Measurements from ENCODE around the gene KRT75. TPM values are rescaled to one million over a fixed set of nuclear protein-coding genes. Genes with fewer than 3 reads are reported as not detected.

KRT75 gene
- total and polyA plus RNA-seq, 2 experiments from 2014 or later, result not detected

- 49 to 54% methylated on average over 6 of the region's 6 CpGs for WGBS, 2 experiments (ENCODE audit: low coverage in 1 of 2, low lambda C conversion rate in 2 of 2, missing lambda C conversion rate in 2 of 2)
- no peaks in the 10 kb centered on the region for H4K20me1 ChIP-seq (ENCODE audit: insufficient read depth)
- H3K27ac ChIP-seq, result no peak overlapping the region
- H3K27me3 ChIP-seq (replicated peaks; ENCODE audit: insufficient read depth), result peaks cover 32% of the 10 kb centered on the region
- H3K9ac ChIP-seq, result no peak overlapping the region
- no peak for TF ChIP-seq EZH2phosphoT487 (IDR thresholded peaks at IDR 0.05; ENCODE audit: insufficient read depth, low read depth)
- no peak for TF ChIP-seq EZH2 (IDR thresholded peaks at IDR 0.05; ENCODE audit: insufficient read depth, poor library complexity, severe bottlenecking)
- DNase-seq, result no peak
- no peak overlapping the region for H3K4me2 ChIP-seq (ENCODE audit: unreplicated experiment)
- H3F3A ChIP-seq (ENCODE audit: insufficient read depth), result peaks cover 5% of the 10 kb centered on the region; the same call in 1 of the 2 replicates
- no peaks in the 10 kb centered on the region for H3K79me2 ChIP-seq (ENCODE audit: insufficient read depth)
- H3K9me2 ChIP-seq (ENCODE audit: insufficient read depth), result no peaks in the 10 kb centered on the region
- H2AFZ ChIP-seq, result no peak overlapping the region
- in situ Hi-C loops (cut with MboI), result no loop called here
- no peaks in the 10 kb centered on the region; the same call in 1 of the 2 replicates for H3K4me1 ChIP-seq (ENCODE audit: insufficient read depth)
- H3K36me3 ChIP-seq (ENCODE audit: low read depth), result no peaks in the 10 kb centered on the region
- H3K9me3 ChIP-seq (ENCODE audit: low read depth), result no peaks in the 10 kb centered on the region
- no peak overlapping the region for H3K4me3 ChIP-seq
These were observed 1.5 kb downstream of the KRT75 start for GRCh38 chr12:52432559-52433207.

DNA sequence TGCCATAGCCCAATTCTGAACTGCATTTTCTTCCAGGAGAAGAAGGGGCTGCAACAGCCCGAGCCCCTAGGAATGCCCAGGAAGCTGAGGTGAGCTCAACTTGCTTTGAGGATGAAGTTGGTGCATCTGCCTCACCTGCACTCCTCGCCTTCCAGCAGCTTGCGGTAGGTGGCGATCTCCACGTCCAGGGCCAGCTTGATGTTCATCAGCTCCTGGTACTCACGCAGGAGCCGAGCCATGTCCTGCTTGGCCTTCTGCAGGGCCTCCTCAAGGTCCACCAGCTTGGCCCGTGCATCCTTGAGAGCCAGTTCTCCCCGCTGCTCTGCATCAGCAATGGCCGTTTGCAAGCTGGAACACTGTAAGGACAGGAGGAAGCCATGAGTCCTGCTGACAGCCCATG lies 6.0 kb downstream of the KRT75 start:
- no peaks in the 10 kb centered on the region for H3K9me3 ChIP-seq (ENCODE audit: low read depth)
- H3K4me3 ChIP-seq, result no peak overlapping the region
- H4K20me1 ChIP-seq (ENCODE audit: insufficient read depth), result no peaks in the 10 kb centered on the region
- no peaks in the 10 kb centered on the region for H3K4me1 ChIP-seq (ENCODE audit: insufficient read depth)
- TF ChIP-seq EZH2 (IDR thresholded peaks at IDR 0.05; ENCODE audit: insufficient read depth, poor library complexity, severe bottlenecking) (no peak), EZH2phosphoT487 (IDR thresholded peaks at IDR 0.05; ENCODE audit: insufficient read depth, low read depth) (no peak)
- H3K79me2 ChIP-seq (ENCODE audit: insufficient read depth), result no peaks in the 10 kb centered on the region
- no peak overlapping the region for H2AFZ ChIP-seq
- DNase-seq, result no peak
- 82 to 84% methylated on average over 10 of the region's 10 CpGs for WGBS, 2 experiments (ENCODE audit: low coverage in 1 of 2, low lambda C conversion rate in 2 of 2, missing lambda C conversion rate in 2 of 2)
- H3K27ac ChIP-seq, result no peak overlapping the region
- no peaks in the 10 kb centered on the region for H3K9me2 ChIP-seq (ENCODE audit: insufficient read depth)
- in situ Hi-C loops (cut with MboI), result no loop called here
- no peak overlapping the region for H3K4me2 ChIP-seq (ENCODE audit: unreplicated experiment)
- no peak overlapping the region for H3K9ac ChIP-seq
- H3F3A ChIP-seq (ENCODE audit: insufficient read depth), result no peaks in the 10 kb centered on the region
- no peaks in the 10 kb centered on the region for H3K36me3 ChIP-seq (ENCODE audit: low read depth)
- H3K27me3 ChIP-seq (replicated peaks; ENCODE audit: insufficient read depth), result peaks cover 36% of the 10 kb centered on the region

DNA sequence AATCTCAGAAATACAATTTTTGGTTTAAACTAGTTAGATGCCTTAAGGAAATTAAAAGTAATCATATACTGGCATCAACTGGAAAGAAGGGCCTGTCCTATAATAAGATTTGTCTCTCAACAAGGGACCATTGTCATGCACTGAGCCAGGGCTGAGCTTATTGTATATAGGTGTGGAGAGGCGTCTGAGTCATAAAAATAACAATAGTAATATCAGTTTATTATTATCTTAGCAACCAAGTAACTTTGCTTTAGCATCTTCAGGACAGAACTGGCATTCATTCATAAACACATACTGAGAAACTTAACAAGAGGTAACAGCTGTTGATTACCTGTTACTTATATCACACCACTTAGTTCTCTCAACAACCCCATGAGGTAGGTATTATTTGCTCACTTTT lies 7.1 kb downstream of the KRT75 start:
- in situ Hi-C loops (cut with MboI), result no loop called here
- H3K9ac ChIP-seq, result no peak overlapping the region

DNA sequence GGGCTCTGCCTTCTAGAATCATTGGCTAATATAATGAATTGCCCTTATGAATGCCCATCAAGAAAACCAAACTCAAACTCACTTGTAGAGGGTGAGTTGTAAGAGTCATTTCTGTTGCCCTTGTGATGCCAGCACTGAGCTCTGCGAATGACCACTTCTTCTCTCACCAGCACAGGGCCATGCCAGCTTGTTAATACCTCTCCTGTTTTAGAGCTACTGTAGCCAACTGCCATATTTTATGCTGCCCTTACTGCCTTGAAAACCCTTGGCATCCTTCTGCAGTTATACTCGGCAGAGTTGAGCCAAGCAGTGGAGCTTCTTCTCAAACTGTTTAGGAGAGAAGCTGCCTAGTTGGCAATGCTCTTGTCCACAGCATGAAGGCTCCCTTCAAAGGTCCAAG lies 8.1 kb downstream of the KRT75 start:
- in situ Hi-C loops (cut with MboI), result no loop called here
- TF ChIP-seq EZH2phosphoT487 (IDR thresholded peaks at IDR 0.05; ENCODE audit: insufficient read depth, low read depth) (no peak), EZH2 (IDR thresholded peaks at IDR 0.05; ENCODE audit: insufficient read depth, poor library complexity, severe bottlenecking) (no peak)
- Histone ChIP-seq H3K4me3 (no peak overlapping the region), H3K4me2 (ENCODE audit: unreplicated experiment) (no peak overlapping the region), H3K79me2 (ENCODE audit: insufficient read depth) (no peaks in the 10 kb centered on the region), H3F3A (ENCODE audit: insufficient read depth) (no peaks in the 10 kb centered on the region), H3K9me2 (ENCODE audit: insufficient read depth) (no peaks in the 10 kb centered on the region), H3K9ac (no peak overlapping the region), H2AFZ (no peak overlapping the region), H3K36me3 (ENCODE audit: low read depth) (no peaks in the 10 kb centered on the region), H3K4me1 (ENCODE audit: insufficient read depth) (no peaks in the 10 kb centered on the region), H3K27me3 (replicated peaks; ENCODE audit: insufficient read depth) (peaks cover 27% of the 10 kb centered on the region), H4K20me1 (ENCODE audit: insufficient read depth) (no peaks in the 10 kb centered on the region), H3K27ac (no peak overlapping the region), H3K9me3 (ENCODE audit: low read depth) (no peaks in the 10 kb centered on the region)
- DNase-seq, result no peak
- 70 to 73% methylated on average over 2 of the region's 2 CpGs for WGBS, 2 experiments (ENCODE audit: low coverage in 1 of 2, low lambda C conversion rate in 2 of 2, missing lambda C conversion rate in 2 of 2)

More for the DNA sequence above, 7.1 kb downstream of the KRT75 start:
- no peaks in the 10 kb centered on the region for H3K4me1 ChIP-seq (ENCODE audit: insufficient read depth)
- TF ChIP-seq EZH2phosphoT487 (IDR thresholded peaks at IDR 0.05; ENCODE audit: insufficient read depth, low read depth) (no peak), EZH2 (IDR thresholded peaks at IDR 0.05; ENCODE audit: insufficient read depth, poor library complexity, severe bottlenecking) (no peak)
- no peak overlapping the region for H2AFZ ChIP-seq
- H3K4me3 ChIP-seq, result no peak overlapping the region
- H4K20me1 ChIP-seq (ENCODE audit: insufficient read depth), result no peaks in the 10 kb centered on the region
- no peak overlapping the region for H3K4me2 ChIP-seq (ENCODE audit: unreplicated experiment)
- peaks cover 33% of the 10 kb centered on the region for H3K27me3 ChIP-seq (replicated peaks; ENCODE audit: insufficient read depth)
- no peaks in the 10 kb centered on the region for H3K79me2 ChIP-seq (ENCODE audit: insufficient read depth)
- H3F3A ChIP-seq (ENCODE audit: insufficient read depth), result no peaks in the 10 kb centered on the region
- no peak for DNase-seq
- H3K27ac ChIP-seq, result no peak overlapping the region
- no peaks in the 10 kb centered on the region for H3K9me3 ChIP-seq (ENCODE audit: low read depth)
- H3K36me3 ChIP-seq (ENCODE audit: low read depth), result no peaks in the 10 kb centered on the region
- 82 to 85% methylated on average over 1 of the region's 1 CpG for WGBS, 2 experiments (ENCODE audit: low coverage in 1 of 2, low lambda C conversion rate in 2 of 2, missing lambda C conversion rate in 2 of 2)
- no peaks in the 10 kb centered on the region for H3K9me2 ChIP-seq (ENCODE audit: insufficient read depth)

Measured in GM23248 (cell line).